GM12865 (cell line): ENCODE results near the gene S100PBP.
"Not testable (repeated sequence)": the region's sequence is repeated elsewhere in the genome, so short reads cannot be mapped to it uniquely, and the experiment has no call there.

ENCODE experiments used
- DNase-seq: peaks from one replicate; pipeline ENCODE4 v3.0.0; 2010; ENCODE audit warnings: low read depth
- H3K4me3 ChIP-seq: 2 replicates; pipeline ENCODE4 v1.5.1; 2011; ENCODE audit warnings: mild to moderate bottlenecking, low read depth, low read length, control low read depth
- TF ChIP-seq, protein P1 (sequence below): IDR thresholded peaks from 2 replicates; pipeline ENCODE4 v1.5.1; 2011; ENCODE audit warnings: low read length, control low read depth, low read depth, inconsistent platforms; ENCODE audit not compliant: insufficient read depth; ENCODE audit errors: missing control alignments

The S100PBP gene

DNA sequence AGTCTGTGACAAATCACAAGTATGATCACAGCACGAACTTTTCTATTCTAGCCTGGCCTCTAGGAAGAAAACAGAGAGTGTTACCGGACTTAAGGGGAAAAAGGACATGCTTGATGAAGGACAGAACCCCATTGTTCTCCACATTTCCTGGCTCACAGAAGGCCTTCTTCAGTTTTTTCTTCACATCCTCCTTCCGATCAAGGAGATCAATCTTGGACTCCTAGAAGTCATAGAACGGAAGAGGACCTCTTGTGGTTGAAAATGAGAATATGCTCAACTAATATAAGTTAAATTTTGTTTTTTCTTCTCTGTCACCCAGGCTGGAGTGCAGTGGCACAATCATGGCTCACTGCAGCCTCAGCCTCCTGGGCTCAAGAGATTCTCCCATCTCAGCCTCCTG, 30.6 kb upstream of the S100PBP start:
- TF ChIP-seq, protein P1, sequence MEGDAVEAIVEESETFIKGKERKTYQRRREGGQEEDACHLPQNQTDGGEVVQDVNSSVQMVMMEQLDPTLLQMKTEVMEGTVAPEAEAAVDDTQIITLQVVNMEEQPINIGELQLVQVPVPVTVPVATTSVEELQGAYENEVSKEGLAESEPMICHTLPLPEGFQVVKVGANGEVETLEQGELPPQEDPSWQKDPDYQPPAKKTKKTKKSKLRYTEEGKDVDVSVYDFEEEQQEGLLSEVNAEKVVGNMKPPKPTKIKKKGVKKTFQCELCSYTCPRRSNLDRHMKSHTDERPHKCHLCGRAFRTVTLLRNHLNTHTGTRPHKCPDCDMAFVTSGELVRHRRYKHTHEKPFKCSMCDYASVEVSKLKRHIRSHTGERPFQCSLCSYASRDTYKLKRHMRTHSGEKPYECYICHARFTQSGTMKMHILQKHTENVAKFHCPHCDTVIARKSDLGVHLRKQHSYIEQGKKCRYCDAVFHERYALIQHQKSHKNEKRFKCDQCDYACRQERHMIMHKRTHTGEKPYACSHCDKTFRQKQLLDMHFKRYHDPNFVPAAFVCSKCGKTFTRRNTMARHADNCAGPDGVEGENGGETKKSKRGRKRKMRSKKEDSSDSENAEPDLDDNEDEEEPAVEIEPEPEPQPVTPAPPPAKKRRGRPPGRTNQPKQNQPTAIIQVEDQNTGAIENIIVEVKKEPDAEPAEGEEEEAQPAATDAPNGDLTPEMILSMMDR, result peak; percentile 27
- DNase-seq, result peak; percentile 63
- H3K4me3 ChIP-seq, result no peak overlapping the region

DNA sequence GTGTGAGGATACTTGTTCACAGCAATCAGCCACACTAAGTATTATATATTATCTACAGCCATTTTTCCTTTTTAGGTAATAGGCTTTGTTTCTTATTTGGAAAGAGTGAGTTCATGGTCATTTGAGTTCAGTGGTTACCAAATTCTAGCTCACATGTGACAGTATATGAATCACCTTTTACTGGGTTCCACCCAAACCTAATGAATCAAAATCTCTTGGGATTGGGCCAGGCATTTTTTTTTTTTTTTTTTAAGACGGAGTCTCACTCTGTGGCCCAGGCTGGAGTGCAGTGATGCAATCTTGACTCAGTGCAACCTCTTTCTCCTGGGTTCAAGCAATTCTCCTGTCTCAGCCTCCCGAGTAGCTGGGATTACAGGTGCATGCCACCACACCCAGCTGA, 28.1 kb upstream of the S100PBP start:
- not testable (repeated sequence) for DNase-seq, H3K4me3 ChIP-seq

DNA sequence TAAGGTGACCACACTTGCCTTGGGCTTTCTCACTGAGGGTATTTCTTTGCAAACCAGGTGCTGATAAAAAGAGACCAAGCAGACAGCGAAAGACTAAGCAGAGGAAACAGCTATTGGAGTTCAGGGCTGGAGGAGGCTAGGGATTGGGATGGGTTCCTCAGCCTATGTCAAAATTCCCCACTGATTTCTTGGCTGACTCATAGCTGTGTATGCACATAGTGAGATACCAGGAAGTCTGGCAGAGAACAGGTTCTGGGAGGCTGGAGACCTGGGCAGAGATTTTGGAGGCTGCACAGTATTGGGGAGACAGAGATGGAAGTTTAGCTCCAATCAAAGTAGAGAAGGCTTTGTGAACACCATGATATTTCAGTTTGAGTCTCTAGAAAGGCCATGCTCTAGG, 25.6 kb upstream of the S100PBP start:
- no peak for DNase-seq
- no peak overlapping the region for H3K4me3 ChIP-seq

DNA sequence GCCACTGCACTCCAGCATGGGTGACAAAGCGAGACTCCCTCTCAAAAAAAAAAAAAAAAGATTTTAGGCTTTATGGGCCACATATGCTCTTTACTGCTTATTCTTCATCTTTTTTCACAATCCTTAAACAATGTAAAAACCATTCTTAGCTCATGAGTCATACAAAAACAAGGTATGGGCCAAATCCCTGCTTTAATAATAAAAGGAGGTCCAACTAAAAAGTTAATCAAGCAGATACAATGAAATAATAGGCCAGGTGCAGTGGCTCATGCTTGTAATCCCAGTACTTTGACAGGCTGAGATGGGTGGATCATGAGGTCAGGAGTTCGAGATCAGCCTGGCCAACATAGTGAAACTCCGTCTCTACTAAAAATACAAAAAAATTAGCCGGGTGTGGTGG, 21.7 kb upstream of the S100PBP start:
- not testable (repeated sequence) for DNase-seq, H3K4me3 ChIP-seq

More for the DNA sequence above, 25.6 kb upstream of the S100PBP start:
- TF ChIP-seq, protein P1, result no peak

DNA sequence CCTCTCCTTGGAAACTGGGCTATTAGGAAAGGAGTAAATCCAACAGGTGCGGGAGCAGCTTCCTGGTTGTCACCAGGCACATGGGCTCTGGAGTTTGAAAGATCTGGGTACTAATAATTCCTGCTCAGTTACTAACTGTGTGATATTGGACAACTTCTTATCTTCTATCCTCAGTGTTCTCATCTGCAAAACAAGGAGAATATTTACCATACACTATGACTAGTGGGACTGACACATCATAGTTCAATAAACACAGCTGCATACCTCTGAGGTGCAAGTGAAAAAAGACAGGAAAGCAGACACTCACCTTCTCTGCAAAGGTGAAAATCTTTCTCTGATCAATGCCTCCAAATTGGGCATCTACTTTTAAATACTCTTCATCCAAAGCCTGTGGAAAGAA, 20.0 kb upstream of the S100PBP start:
- no peak for DNase-seq
- H3K4me3 ChIP-seq, result no peak overlapping the region
- TF ChIP-seq, protein P1, result no peak

DNA sequence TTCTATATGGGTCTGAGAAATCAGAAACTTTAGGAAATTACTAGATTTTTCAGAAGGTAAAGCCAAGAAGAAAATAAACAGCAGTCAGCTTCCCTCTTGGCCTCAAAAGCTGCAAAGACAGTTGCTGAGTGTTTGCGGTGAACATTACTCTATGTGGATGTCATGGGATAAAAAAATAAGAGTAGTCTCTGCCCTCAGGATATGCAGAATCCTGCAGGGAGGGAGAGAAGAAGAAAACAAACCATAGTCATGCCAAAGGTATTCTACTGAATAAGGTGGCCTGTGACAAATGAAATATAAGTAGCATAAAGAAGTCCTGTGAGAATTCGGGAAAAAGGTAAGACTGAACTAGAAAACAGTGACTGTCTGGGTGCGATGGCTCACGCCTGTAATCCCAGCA, 19.3 kb upstream of the S100PBP start:
- DNase-seq, result no peak
- H3K4me3 ChIP-seq, result no peak overlapping the region
- TF ChIP-seq, protein P1, result no peak

DNA sequence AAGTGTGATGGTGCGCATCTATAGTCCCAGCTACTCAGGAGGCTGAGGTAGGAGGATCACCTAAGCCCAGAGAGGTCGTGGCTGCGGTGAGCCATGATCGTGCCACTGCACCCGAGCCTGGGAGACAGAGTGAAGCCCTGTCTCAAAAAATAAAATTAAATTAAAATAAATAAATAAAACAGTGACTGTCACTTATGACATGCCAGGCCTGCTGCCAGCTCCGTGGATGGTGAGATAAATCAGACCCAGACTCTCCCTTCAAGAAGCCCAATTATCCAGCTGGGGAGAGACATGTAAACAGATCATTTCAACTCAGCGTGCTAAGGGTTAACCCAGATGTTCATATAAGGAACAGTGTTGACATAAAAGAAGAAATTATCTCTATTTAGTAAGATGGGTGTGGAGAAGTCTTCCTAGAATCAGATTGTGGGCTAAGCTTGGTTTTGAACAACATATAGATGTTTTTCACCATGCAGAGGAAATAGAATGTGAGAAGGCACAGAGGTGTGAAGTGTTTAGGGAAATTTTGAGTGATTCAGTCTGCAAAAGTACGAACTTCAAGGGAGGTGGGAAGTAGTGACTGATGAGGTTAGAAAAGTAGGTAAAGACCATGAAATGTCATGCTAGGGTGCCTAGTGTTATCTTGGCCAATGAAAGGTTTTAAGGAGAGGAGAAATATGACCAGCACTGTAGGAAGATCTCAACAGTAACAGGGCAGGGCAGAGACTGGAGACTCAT, 18.6 kb upstream of the S100PBP start:
- TF ChIP-seq, protein P1, result no peak
- DNase-seq, result peak; percentile 63
- no peak overlapping the region for H3K4me3 ChIP-seq

DNA sequence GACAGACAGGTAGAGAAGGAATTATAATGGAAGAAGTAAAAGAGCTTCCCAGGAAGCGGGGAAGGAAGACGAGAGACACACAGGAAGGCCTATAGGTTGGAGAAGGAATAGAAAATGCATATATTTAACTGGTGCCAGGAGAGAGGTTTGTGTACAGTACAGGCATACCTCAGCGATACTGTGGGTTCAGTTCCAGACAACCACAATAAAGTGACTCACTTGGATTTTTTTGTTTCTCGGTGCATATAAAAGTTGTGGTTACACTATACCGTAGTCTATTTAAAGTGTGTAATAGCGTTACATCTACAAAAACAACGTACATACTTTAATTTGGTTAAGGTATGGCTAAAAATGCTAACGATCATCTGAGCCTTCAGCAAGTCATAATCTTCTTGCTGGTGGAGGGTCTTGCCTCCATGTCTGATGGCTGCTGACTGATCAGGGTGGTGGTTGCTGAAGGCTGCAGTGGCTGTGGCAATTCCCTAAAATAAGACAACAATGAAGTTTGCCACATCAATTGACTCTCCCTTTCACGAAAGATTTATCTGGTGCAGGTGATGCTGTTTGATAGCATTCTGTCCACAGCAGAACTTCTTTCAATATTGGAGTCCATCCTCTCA, 16.2 kb upstream of the S100PBP start:
- H3K4me3 ChIP-seq, result no peak overlapping the region
- DNase-seq, result no peak
- TF ChIP-seq, protein P1, result no peak

DNA sequence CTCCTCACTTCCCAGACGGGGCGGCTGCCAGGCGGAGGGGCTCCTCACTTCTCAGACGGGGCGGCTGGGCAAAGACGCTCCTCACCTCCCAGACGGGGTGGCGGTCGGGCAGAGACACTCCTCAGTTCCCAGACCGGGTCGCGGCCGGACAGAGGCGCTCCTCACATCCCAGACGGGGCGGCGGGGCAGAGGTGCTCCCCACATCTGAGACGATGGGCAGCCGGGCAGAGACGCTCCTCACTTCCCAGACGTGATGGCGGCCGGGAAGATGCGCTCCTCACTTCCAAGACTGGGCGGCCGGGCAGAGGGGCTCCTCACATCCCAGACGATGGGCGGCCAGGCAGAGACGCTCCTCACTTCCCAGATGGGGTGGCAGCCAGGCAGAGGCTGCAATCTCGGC, 13.0 kb upstream of the S100PBP start:
- DNase-seq, H3K4me3 ChIP-seq: not testable (repeated sequence)
